K562 (cell line): ENCODE results near the gene PRICKLE3. TPM values are rescaled to one million over a fixed set of nuclear protein-coding genes. Genes with fewer than 3 reads are reported as not detected.

Source experiments
- ATAC-seq: fragments of 200-7000 bp; cut with Tn5 transposase; 3 replicates; pipeline ENCODE4 v1.9.1; 2020; ENCODE audit warnings: moderate library complexity
- BruUV-seq: library from RNA; stranded (reverse); fragments of 400-500 nt; replicated peaks from 2 replicates; lab custom pipeline; 2021; lab: Mats Ljungman, UMichigan
- CTCF ChIA-PET: fragments of 300-600 bp; formaldehyde crosslinking; extraction: SDS; loops from one replicate; lab custom pipeline; 2021; ENCODE audit warnings: low intra/inter-chr PET ratio; lab: Yijun Ruan, JAX
- POLR2A ChIA-PET: fragments of 300-600, 350-650 bp; sonication (Branson Sonifier 250); formaldehyde crosslinking; extraction: SDS; loops from one replicate; lab custom pipeline; 2021; ENCODE audit warnings: antibody characterized with exemption, inconsistent platforms; lab: Yijun Ruan, JAX
- DNase-seq, 4 experiments: peaks; one replicate each; pipeline versions ENCODE4 v3.0.0 to v3.0.0-alpha.2; 2011 to 2018; ENCODE audit warnings: low spot score in 3 of 4, mixed read lengths in 3 of 4; ENCODE audit errors: extremely low read depth in 1 of 4
- FAIRE-seq: peaks from 2 replicates; lab custom pipeline; 2011; peaks lifted over from hg19 to GRCh38; lab: Jason Lieb, UNC
- H2AFZ ChIP-seq: 2 replicates; pipeline ENCODE4 v1.6.0; 2011; ENCODE audit warnings: low read depth, low read length, control low read depth, inconsistent platforms
- H3K27ac ChIP-seq: fragments of 200-600 bp; 3 replicates; pipeline ENCODE4 v1.8.0; 2011; ENCODE audit warnings: low read depth, mild to moderate bottlenecking, control low read depth, inconsistent platforms, low read length, moderate library complexity, mixed read lengths; ENCODE audit errors: extremely low read depth
- H3K27me3 ChIP-seq, 2 experiments: fragments of 300-600 bp in 1 of 2; 2 replicates in 1 of 2; 3 replicates in 1 of 2; pipeline versions ENCODE4 v1.6.0 to v1.8.0; 2011; ENCODE audit warnings: inconsistent platforms in 2 of 2, low read length in 2 of 2, mild to moderate bottlenecking in 1 of 2, mixed read lengths in 1 of 2, moderate library complexity in 1 of 2; ENCODE audit not compliant: control insufficient read depth in 2 of 2, insufficient read depth in 2 of 2
- H3K36me3 ChIP-seq: fragments of 300-600 bp; 3 replicates; pipeline ENCODE4 v1.8.0; 2011; ENCODE audit warnings: mild to moderate bottlenecking, low read length, inconsistent platforms; ENCODE audit not compliant: control insufficient read depth, insufficient read depth
- H3K4me1 ChIP-seq, 2 experiments: fragments of 200-600 bp in 1 of 2; replicated peaks in 1 of 2; 2 replicates in 1 of 2; 3 replicates in 1 of 2; pipeline versions ENCODE4 v1.5.1 to v1.8.0; 2011; ENCODE audit warnings: inconsistent platforms in 2 of 2, low read length in 2 of 2, mild to moderate bottlenecking in 1 of 2, mixed read lengths in 1 of 2, moderate library complexity in 1 of 2; ENCODE audit not compliant: control insufficient read depth in 2 of 2, insufficient read depth in 2 of 2
- H3K4me2 ChIP-seq: 2 replicates; pipeline ENCODE4 v1.6.1; 2011; ENCODE audit warnings: low read length, control low read depth, inconsistent platforms, mixed read lengths; ENCODE audit not compliant: insufficient read depth
- H3K4me3 ChIP-seq: fragments of 200-600 bp; sonication (generic), shearing (Covaris generic); 2 replicates; pipeline ENCODE4 v1.5.1; 2016; ENCODE audit warnings: control low read depth, inconsistent platforms
- H3K79me2 ChIP-seq: fragments of 200-600 bp; 3 replicates; pipeline ENCODE4 v1.8.0; 2011; ENCODE audit warnings: low read length, inconsistent platforms; ENCODE audit not compliant: control insufficient read depth, insufficient read depth
- H3K9ac ChIP-seq, 2 experiments: 2 replicates each; pipeline versions ENCODE4 v1.6.0 to v1.6.1; 2011; ENCODE audit warnings: low read depth in 2 of 2, low read length in 2 of 2, control low read depth in 1 of 2, inconsistent platforms in 1 of 2, mild to moderate bottlenecking in 1 of 2, mixed read lengths in 1 of 2; ENCODE audit not compliant: insufficient read depth in 1 of 2
- H3K9me1 ChIP-seq: one replicate; pipeline ENCODE4 v1.6.0; 2011; ENCODE audit warnings: inconsistent platforms, mild to moderate bottlenecking, low read length, moderate library complexity; ENCODE audit not compliant: control insufficient read depth, insufficient read depth
- H3K9me3 ChIP-seq: replicated peaks from 2 replicates; pipeline ENCODE4 v1.5.1; 2011; ENCODE audit warnings: low read depth, low read length, inconsistent platforms; ENCODE audit not compliant: control insufficient read depth, insufficient read depth
- H4K20me1 ChIP-seq: replicated peaks from 2 replicates; pipeline ENCODE4 v1.6.1; 2011; ENCODE audit warnings: low read length, inconsistent platforms, mixed read lengths; ENCODE audit not compliant: control insufficient read depth, insufficient read depth
- GTF3C2 ChIP-seq: IDR thresholded peaks from 3 replicates; pipeline ENCODE4 v1.6.1; 2011; ENCODE audit warnings: borderline replicate concordance, mild to moderate bottlenecking, moderate library complexity; ENCODE audit not compliant: insufficient read length; ENCODE audit errors: extremely low read depth
- MEF2D ChIP-seq: conservative IDR thresholded peaks from 2 replicates; pipeline ENCODE4 v1.6.1; 2016; ENCODE audit warnings: low read depth, missing genetic modification characterization, missing compliant biosample characterization
- MYNN ChIP-seq, 2 experiments: sonication (generic); formaldehyde crosslinking in 1 of 2; IDR thresholded peaks; 2 replicates each; pipeline versions ENCODE4 v1.5.0 to v1.6.1; 2016 to 2020; ENCODE audit warnings: antibody characterized with exemption in 1 of 2, missing genetic modification reagents in 1 of 2
- TCF3 ChIP-seq: sonication (generic); formaldehyde crosslinking; IDR thresholded peaks from 2 replicates; pipeline ENCODE4 v1.4.0; 2020; ENCODE audit warnings: mild to moderate bottlenecking, missing genetic modification reagents
- TEAD2 ChIP-seq: fragments of 450-650 bp; IDR thresholded peaks from 2 replicates; pipeline ENCODE4 v1.6.1; 2016; ENCODE audit warnings: missing genetic modification characterization, control low read depth, missing compliant biosample characterization
- WGBS: fragments of 100-300 bp; shearing (Covaris generic); methylation state at CpG from one replicate; pipeline ENCODE4 v1.1.6; 2016; ENCODE audit warnings: low coverage, mixed read lengths; ENCODE audit not compliant: insufficient coverage; ENCODE audit errors: missing lambda C conversion rate; 5-methylcytosine and 5-hydroxymethylcytosine counted together
- in situ Hi-C: fragments of 300-500 bp; cut with MboI; formaldehyde crosslinking; loops from 4 replicates; pipeline ENCODE4 v1.15.0; 2018; ENCODE audit warnings: inconsistent platforms, mixed read lengths
- intact Hi-C: fragments of 100-400 bp; cut with micrococcal nuclease; formaldehyde crosslinking; loops from 2 replicates; pipeline ENCODE4 v1.14.2; 2022
- polyA plus RNA-seq, 8 experiments: library from polyadenylated mRNA; depleted of rRNA in 4 of 8; stranded (reverse) in 5 of 8; unstranded in 3 of 8; fragments of >200 nt; fragmentation: Nextera tagmentation in 2 of 8; fragmentation: Illumina TruSeq in 1 of 8; extraction: Ambion mirVana in 2 of 8; extraction: Trizol in 1 of 8; gene quantifications; 2 replicates each; pipeline versions ENCODE4 v1.2.1 to v1.2.3, GENCODE V29; 2011 to 2014; ENCODE audit warnings: inconsistent platforms in 1 of 8, missing spikeins in 1 of 8
- total RNA-seq, 7 experiments: library from RNA; depleted of rRNA in 6 of 7; stranded (reverse); fragments of >200 nt in 6 of 7; fragmentation: Illumina TruSeq in 2 of 7; extraction: Trizol in 2 of 7; gene quantifications; 2 replicates each; pipeline versions ENCODE4 v1.2.1 to v1.2.3, GENCODE V29; 2011 to 2021; ENCODE audit warnings: low replicate concordance in 1 of 7

Gene PRICKLE3
- total and polyA plus RNA-seq, 9 of the 15 experiments (the other 6 are each of a cell fraction or from before 2014, with no cell fraction given) = 1.1 to 44.3 (median 14.0) TPM

- Histone ChIP-seq H3K79me2 (no peaks in the 10 kb centered on the region), H2AFZ (no peak overlapping the region), H3K9me1 (no peaks in the 10 kb centered on the region), H3K4me2 (no peak overlapping the region), H3K27ac (no peak overlapping the region), H3K9me3 (no peaks in the 10 kb centered on the region), H3K36me3 (no peaks in the 10 kb centered on the region), H3K9ac (no peak overlapping the region), H3K4me1 (peaks cover 0 to 10% of the 10 kb centered on the region in 2 experiments; a peak in 3 of 5 replicates), H3K27me3 (peaks cover 0 to 4% of the 10 kb centered on the region in 2 experiments; a peak in 1 of 5 replicates), H4K20me1 (no peaks in the 10 kb centered on the region), H3K4me3 (no peak overlapping the region)
- CTCF ChIA-PET = no interaction called here
- TF ChIP-seq MYNN (IDR thresholded peaks at IDR 0.05) (no peak), MYNN (CRISPR knock-in tag; IDR thresholded peaks at IDR 0.05) (no peak), MEF2D (tag) (no peak), TCF3 (CRISPR knock-in tag) (no peak), GTF3C2 (no peak), TEAD2 (no peak)
- no peak for ATAC-seq
- FAIRE-seq = no peak
- POLR2A ChIA-PET = no interaction called here
- no peak for DNase-seq
- 13% methylated on average over 6 of the region's 8 CpGs for WGBS
- in situ Hi-C loops (no loop called here), intact Hi-C loops (no loop called here)
- BruUV-seq = no TSS peak
These were observed 24.2 kb upstream of the PRICKLE3 start for GRCh38 chrX:49210406-49210805.
